ENCODE measurements around the gene MYADML2. TPM values are rescaled to one million over a fixed set of nuclear protein-coding genes. Genes with fewer than 3 reads are reported as not detected.

MYADML2 gene
- total RNA-seq, 2 experiments from 2014 or later, result 0.19 TPM; not detected in 1

GRCh38 chr17:81932333-81932983 is 14.6 kb downstream of the MYADML2 start:
- intact Hi-C loops (cut with micrococcal nuclease; ENCODE audit: unreplicated experiment), result no loop called here
- Histone ChIP-seq H3K9me2 (ENCODE audit: insufficient read depth, low read length) (no peaks in the 10 kb centered on the region), H2AFZ (ENCODE audit: low read length) (no peak overlapping the region), H3K79me2 (ENCODE audit: insufficient read depth, low read depth, low read length) (peaks cover 6% of the 10 kb centered on the region; the same call in 1 of the 2 replicates), H4K20me1 (ENCODE audit: insufficient read depth, low read length) (no peaks in the 10 kb centered on the region), H3K36me3 (ENCODE audit: insufficient read depth, low read length) (peaks cover 30% of the 10 kb centered on the region), H3K4me2 (ENCODE audit: low read length) (no peak overlapping the region), H3K4me1 (ENCODE audit: insufficient read depth, low read length, poor library complexity, severe bottlenecking) (peaks cover 23% of the 10 kb centered on the region), H3K9me3 (ENCODE audit: low read length) (no peaks in the 10 kb centered on the region), H3K27ac (ENCODE audit: low read depth, low read length, poor library complexity, severe bottlenecking) (no peak overlapping the region), H3K4me3 (ENCODE audit: low read depth, low read length, poor library complexity, severe bottlenecking) (no peak overlapping the region)
- peak; percentile 20 for DNase-seq (ENCODE audit: low spot score)
- TF ChIP-seq CTCF (conservative IDR thresholded peaks at IDR 0.05; ENCODE audit: low read length), result no peak
- TF ChIP-seq EZH2phosphoT487 (IDR thresholded peaks at IDR 0.05; ENCODE audit: borderline replicate concordance, low read depth, low read length), result no peak
- POLR2A ChIA-PET, result interaction anchor here (0.6 kb wide), 1 partner anchor 120 kb away, joined by 3 read pairs; no protein-coding TSS in a partner anchor
- BruUV-seq (replicated peaks), result TSS peak; percentile 84
- CTCF ChIA-PET (ENCODE audit: unreplicated experiment), result no interaction called here

GRCh38 chr17:81931557-81932332 is 15.3 kb downstream of the MYADML2 start:
- ChIA-PET CTCF (ENCODE audit: unreplicated experiment) (no interaction called here), POLR2A (no interaction called here)
- Histone ChIP-seq H3K79me2 (ENCODE audit: insufficient read depth, low read depth, low read length) (peaks cover 9% of the 10 kb centered on the region; the same call in 1 of the 2 replicates), H3K9me3 (ENCODE audit: low read length) (no peaks in the 10 kb centered on the region), H3K4me3 (ENCODE audit: low read depth, low read length, poor library complexity, severe bottlenecking) (no peak overlapping the region), H3K27ac (ENCODE audit: low read depth, low read length, poor library complexity, severe bottlenecking) (no peak overlapping the region), H2AFZ (ENCODE audit: low read length) (no peak overlapping the region), H3K9me2 (ENCODE audit: insufficient read depth, low read length) (no peaks in the 10 kb centered on the region), H4K20me1 (ENCODE audit: insufficient read depth, low read length) (no peaks in the 10 kb centered on the region), H3K4me1 (ENCODE audit: insufficient read depth, low read length, poor library complexity, severe bottlenecking) (peaks cover 21% of the 10 kb centered on the region), H3K4me2 (ENCODE audit: low read length) (no peak overlapping the region), H3K36me3 (ENCODE audit: insufficient read depth, low read length) (peaks cover 30% of the 10 kb centered on the region)
- no peak for TF ChIP-seq EZH2phosphoT487 (IDR thresholded peaks at IDR 0.05; ENCODE audit: borderline replicate concordance, low read depth, low read length)
- TF ChIP-seq CTCF (conservative IDR thresholded peaks at IDR 0.05; ENCODE audit: low read length), result no peak
- intact Hi-C loops (cut with micrococcal nuclease; ENCODE audit: unreplicated experiment), result no loop called here
- no peak for DNase-seq (ENCODE audit: low spot score)
- BruUV-seq (replicated peaks), result no TSS peak

- POLR2A ChIA-PET, result no interaction called here
- H3K27ac ChIP-seq (ENCODE audit: low read depth, low read length, poor library complexity, severe bottlenecking), result no peak overlapping the region
- CTCF ChIA-PET (ENCODE audit: unreplicated experiment), result no interaction called here
- no peak overlapping the region for H3K4me2 ChIP-seq (ENCODE audit: low read length)
- DNase-seq (ENCODE audit: low spot score), result no peak
- peaks cover 30% of the 10 kb centered on the region for H3K36me3 ChIP-seq (ENCODE audit: insufficient read depth, low read length)
- H2AFZ ChIP-seq (ENCODE audit: low read length), result no peak overlapping the region
- peaks cover 20% of the 10 kb centered on the region for H3K4me1 ChIP-seq (ENCODE audit: insufficient read depth, low read length, poor library complexity, severe bottlenecking)
- no TSS peak for BruUV-seq (replicated peaks)
- no peak overlapping the region for H3K4me3 ChIP-seq (ENCODE audit: low read depth, low read length, poor library complexity, severe bottlenecking)
- H3K9me3 ChIP-seq (ENCODE audit: low read length), result no peaks in the 10 kb centered on the region
- no peaks in the 10 kb centered on the region for H4K20me1 ChIP-seq (ENCODE audit: insufficient read depth, low read length)
- no peaks in the 10 kb centered on the region for H3K9me2 ChIP-seq (ENCODE audit: insufficient read depth, low read length)
- H3K79me2 ChIP-seq (ENCODE audit: insufficient read depth, low read depth, low read length), result peaks cover 10% of the 10 kb centered on the region
- intact Hi-C loops (cut with micrococcal nuclease; ENCODE audit: unreplicated experiment), result no loop called here
- TF ChIP-seq CTCF (conservative IDR thresholded peaks at IDR 0.05; ENCODE audit: low read length), result no peak
- TF ChIP-seq EZH2phosphoT487 (IDR thresholded peaks at IDR 0.05; ENCODE audit: borderline replicate concordance, low read depth, low read length), result no peak
These were observed 15.9 kb downstream of the MYADML2 start for GRCh38 chr17:81931189-81931556.
